ENCODE results near the gene OR10P1. TPM values are rescaled to one million over a fixed set of nuclear protein-coding genes. Genes with fewer than 3 reads are reported as not detected.

OR10P1 gene
- total and polyA plus RNA-seq, 11 donors: not detected

GRCh38 chr12:55651299-55651683 lies 14.6 kb downstream of the OR10P1 start:
- Histone ChIP-seq H3K27me3 (no peaks in the 10 kb centered on the region), H3K27ac (no peak overlapping the region), H3K9me3 (no peaks in the 10 kb centered on the region), H3K4me3 (no peak overlapping the region), H3K36me3 (no peaks in the 10 kb centered on the region), H3K4me1 (peaks cover 0 to 19% (median 5%) of the 10 kb centered on the region in 12 donors)
- no peak for DNase-seq
- ATAC-seq: no peak
- TF ChIP-seq, protein P1, sequence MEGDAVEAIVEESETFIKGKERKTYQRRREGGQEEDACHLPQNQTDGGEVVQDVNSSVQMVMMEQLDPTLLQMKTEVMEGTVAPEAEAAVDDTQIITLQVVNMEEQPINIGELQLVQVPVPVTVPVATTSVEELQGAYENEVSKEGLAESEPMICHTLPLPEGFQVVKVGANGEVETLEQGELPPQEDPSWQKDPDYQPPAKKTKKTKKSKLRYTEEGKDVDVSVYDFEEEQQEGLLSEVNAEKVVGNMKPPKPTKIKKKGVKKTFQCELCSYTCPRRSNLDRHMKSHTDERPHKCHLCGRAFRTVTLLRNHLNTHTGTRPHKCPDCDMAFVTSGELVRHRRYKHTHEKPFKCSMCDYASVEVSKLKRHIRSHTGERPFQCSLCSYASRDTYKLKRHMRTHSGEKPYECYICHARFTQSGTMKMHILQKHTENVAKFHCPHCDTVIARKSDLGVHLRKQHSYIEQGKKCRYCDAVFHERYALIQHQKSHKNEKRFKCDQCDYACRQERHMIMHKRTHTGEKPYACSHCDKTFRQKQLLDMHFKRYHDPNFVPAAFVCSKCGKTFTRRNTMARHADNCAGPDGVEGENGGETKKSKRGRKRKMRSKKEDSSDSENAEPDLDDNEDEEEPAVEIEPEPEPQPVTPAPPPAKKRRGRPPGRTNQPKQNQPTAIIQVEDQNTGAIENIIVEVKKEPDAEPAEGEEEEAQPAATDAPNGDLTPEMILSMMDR (IDR thresholded peaks at IDR 0.05): no peak
- TF ChIP-seq POLR2A (IDR thresholded peaks at IDR 0.05): no peak
- intact Hi-C loops (cut with DNase I): no loop called here
- 70 to 78% (median 75%) methylated on average over 4 to 5 of the region's 5 CpGs for WGBS, 4 donors

DNA sequence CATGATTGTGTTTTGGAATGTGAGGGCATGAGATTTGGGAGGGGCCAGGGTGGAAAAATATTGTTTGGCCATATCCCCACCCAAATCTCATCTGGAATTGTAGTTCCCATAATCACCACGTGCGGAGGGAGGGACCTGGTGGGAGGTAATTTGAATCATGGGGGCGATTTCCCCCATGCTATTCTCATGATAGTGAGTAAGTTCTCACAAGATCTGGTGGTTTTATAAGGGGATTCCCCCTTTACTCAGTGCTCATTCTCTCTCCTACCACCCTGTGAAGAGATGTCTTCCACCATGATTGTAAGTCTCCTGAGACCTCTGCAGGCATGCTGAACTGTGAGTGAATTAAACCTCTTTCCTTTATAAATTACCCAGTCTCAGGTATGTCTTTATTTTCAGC lies 15.7 kb downstream of the OR10P1 start:
- H3K4me1 ChIP-seq: peaks cover 0 to 12% (median 2%) of the 10 kb centered on the region in 12 donors
- DNase-seq: no peak
- no peaks in the 10 kb centered on the region for H3K36me3 ChIP-seq
- intact Hi-C loops (cut with DNase I): no loop called here
- WGBS, 4 donors: 82 to 84% (median 83%) methylated on average over 3 of the region's 3 CpGs
- no peak overlapping the region for H3K27ac ChIP-seq
- no peaks in the 10 kb centered on the region for H3K27me3 ChIP-seq
- no peak for ATAC-seq
- no peaks in the 10 kb centered on the region for H3K9me3 ChIP-seq
- TF ChIP-seq, protein P1 (IDR thresholded peaks at IDR 0.05): no peak
- no peak for TF ChIP-seq POLR2A (IDR thresholded peaks at IDR 0.05)
- H3K4me3 ChIP-seq: no peak overlapping the region

GRCh38 chr12:55653031-55653430 lies 16.3 kb downstream of the OR10P1 start:
- WGBS, 4 donors: 61 to 64% (median 62%) methylated on average over 3 of the region's 3 CpGs
- H3K4me3 ChIP-seq: no peak overlapping the region
- ATAC-seq: no peak
- no peaks in the 10 kb centered on the region for H3K36me3 ChIP-seq
- no peaks in the 10 kb centered on the region for H3K9me3 ChIP-seq
- intact Hi-C loops (cut with DNase I): no loop called here
- no peak for DNase-seq
- TF ChIP-seq, protein P1 (IDR thresholded peaks at IDR 0.05): no peak
- no peak for TF ChIP-seq POLR2A (IDR thresholded peaks at IDR 0.05)
- H3K4me1 ChIP-seq: peaks cover 0 to 12% (median 3%) of the 10 kb centered on the region in 12 donors
- no peaks in the 10 kb centered on the region for H3K27me3 ChIP-seq
- no peak overlapping the region for H3K27ac ChIP-seq

DNA sequence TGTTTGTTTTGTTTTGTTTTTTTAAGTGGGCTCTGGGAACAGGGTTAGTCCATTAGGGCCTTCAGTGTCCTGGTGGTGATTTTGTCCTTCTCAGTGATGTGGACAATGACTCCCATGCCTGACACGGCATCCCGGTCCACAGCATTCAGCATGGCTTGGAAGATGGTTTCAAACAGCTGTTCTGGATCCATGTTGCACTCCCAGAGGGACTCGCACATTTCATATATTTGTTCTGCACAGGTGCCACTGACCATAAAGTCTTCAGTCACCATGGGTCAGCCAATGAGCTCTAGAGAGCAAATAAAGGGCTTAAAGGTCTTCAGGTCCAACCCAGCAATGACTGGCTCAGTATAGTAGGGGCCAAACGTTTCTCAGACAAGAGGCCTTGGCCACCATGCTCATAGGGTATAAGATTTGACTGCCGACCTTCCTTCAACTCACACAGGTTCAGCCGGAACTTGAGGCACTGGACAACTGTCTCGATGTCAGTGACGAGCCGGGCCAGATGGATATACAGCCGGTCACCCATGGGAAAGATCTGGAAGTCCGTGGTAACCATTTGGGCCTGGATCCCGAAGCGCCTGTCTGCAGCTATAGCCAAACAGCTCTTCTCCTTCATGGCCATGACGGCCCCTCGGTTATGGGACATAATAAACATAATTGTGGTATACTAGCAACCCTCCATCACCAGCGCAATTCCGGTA lies 18.0 kb downstream of the OR10P1 start:
- Histone ChIP-seq H3K4me1 (peaks cover 0 to 20% (median 8%) of the 10 kb centered on the region in 12 donors), H3K27me3 (no peaks in the 10 kb centered on the region), H3K27ac (no peak overlapping the region), H3K4me3 (no peak overlapping the region), H3K36me3 (no peaks in the 10 kb centered on the region), H3K9me3 (no peaks in the 10 kb centered on the region)
- intact Hi-C loops (cut with DNase I): loop anchor here in 2 of 10 donors (2.0 to 5.0 kb wide), 3 partner anchors 22 to 83 kb away; no protein-coding TSS in a partner anchor
- 84 to 94% (median 90%) methylated on average over 17 of the region's 17 CpGs for WGBS, 4 donors
- ATAC-seq (no peak), DNase-seq (no peak)
- TF ChIP-seq, protein P1 (IDR thresholded peaks at IDR 0.05): no peak
- TF ChIP-seq POLR2A (IDR thresholded peaks at IDR 0.05): no peak
